ENCODE results near the gene TTYH3.

Gene TTYH3

GRCh38 chr7:2617325-2617905 is 14.4 kb upstream of the TTYH3 start:
- DNase-seq = no peak

DNA sequence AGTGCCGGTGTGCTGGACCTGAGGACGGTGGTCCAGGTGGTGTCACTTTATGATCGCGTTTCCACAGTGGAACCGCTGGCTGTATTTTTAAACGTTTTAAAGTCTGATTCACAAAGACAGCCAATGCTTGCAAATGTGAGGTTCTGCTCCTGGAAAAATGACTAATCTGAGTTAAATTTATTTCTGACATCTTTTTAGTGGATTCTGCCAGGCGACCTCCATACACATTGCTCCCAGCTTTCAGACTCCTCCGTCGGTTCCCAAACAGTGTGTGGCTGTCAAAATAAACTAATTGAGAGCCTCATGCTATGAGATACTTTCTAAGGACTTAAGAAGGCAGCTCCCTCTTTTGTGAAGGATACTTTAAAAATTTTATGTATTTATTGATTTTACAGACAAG is 12.7 kb upstream of the TTYH3 start:
- DNase-seq = no peak

DNA sequence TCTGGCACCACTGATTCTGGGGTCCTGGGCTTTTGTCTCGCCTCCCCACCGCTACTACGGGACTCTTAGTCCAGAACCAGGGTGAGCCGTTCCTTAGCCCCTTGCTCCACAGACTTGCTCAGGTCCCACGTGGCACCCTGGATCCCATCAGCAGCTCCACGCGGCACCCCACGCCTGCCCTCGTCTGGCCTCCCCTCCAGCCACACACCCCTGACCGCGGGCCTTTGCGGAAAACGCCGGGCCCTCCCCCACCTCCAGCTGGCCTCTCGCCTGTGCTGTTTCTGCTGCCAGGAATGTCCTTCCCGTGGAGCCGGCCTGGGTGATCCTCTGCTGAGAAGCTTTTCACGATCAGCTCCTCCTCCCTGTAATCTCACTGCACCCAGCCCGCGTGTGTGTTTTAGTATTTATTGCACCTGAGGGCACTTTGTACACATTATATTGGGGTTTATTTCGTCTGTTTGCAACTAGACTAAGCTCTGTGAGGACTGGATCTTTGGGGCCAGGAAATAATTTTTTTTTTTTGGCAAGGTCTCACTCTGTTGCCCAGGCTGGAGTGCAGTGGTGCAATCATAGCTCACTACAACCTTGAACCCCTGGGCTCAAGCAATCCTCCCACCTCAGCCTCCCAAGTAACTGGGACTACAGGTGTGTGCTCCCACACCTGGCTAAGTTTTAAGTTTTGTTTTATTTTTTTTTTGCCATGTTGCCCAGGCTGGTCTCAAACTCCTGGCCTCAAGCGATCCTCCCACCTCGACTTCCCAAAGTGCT is 10.5 kb upstream of the TTYH3 start:
- no peak for DNase-seq

DNA sequence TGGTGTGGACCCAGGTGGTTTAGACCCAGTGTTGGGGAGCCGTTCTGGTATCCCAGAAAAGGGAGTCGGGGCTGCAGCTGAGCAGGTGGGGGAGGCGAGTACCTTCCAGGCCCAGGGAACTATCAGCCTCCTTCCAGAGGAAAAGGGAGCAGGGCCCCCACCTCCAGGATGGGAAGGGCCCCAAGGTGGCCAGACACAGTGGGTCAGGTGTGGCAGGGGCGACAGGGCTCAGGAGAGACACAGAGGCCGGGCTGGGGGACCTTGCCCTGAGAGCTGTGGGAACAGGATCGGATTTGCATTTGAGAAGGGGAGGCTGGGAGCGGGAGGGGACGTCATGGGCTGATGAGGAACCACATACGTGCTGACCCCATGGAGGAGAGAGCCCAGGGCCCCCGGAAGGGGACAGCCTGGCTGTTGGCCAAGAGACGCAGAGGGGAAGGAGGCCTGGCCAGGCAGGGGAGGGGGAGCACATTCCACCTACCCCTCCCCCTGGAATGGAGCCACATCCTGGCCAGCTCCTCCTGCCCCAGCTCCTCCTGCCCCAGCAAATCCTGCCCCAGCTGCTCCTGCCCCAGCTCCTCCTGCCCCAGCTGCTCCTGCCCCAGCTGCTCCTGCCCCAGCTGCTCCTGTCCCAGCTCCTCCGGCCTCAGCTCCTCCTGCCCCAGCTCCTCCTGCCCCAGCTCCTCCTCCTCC is 9.7 kb upstream of the TTYH3 start:
- DNase-seq = no peak

DNA sequence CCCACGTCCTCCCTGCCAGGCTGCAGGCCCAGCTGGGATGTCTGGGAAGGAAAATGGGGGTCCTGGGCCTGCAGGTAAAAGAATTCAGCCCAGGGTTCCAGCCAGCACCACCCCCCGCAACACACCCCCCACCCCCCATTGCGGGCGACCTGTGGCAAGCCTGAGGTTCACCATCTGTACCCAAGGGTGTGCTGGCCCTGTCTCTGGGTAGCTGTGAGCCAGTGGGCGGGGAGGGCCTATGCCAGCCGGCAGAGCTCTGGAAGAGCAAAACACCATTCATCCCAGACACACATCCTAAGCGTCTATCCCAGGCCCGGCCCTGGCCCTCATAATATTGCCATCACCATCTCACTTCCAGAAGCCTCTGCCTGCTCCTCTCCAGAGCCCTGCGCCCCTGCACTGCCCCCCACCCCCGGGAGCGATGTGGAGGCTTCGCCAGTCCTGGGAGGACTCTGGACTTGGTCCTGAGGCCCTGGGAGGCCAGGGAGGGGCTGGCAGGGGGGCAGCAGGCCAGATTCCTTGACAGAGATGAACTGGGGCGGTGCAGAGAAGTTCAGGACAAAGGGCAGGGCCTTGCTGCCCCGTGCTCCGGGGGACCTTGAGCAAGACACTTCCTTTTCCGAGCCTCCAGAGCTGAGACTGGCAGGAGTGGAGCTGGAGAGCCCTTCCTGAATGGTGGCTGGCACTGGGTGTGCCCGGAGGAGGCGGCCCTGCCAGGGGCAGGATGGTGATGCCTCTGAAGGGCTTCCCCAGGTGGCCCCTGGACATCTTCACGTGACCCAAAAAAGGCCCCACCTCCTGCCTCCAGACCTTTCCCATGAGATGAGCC is 8.7 kb upstream of the TTYH3 start:
- peak; percentile 12 for DNase-seq

DNA sequence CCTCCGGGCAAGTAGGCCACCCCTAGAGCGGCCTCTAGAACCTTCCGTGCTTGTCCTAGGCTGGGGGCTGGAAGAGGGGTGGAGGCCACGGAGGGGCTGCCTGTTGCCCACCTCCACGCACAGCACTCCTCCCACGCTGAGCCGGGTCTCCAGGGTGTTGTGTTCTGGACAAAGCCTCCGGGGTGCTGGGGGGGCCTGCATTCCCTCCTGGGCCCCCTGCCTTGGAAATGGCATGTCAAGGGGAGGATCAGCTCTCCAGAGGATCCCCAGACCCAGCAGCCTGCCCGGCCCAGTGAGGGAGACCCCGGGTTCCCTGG is 8.1 kb upstream of the TTYH3 start:
- DNase-seq = no peak

DNA sequence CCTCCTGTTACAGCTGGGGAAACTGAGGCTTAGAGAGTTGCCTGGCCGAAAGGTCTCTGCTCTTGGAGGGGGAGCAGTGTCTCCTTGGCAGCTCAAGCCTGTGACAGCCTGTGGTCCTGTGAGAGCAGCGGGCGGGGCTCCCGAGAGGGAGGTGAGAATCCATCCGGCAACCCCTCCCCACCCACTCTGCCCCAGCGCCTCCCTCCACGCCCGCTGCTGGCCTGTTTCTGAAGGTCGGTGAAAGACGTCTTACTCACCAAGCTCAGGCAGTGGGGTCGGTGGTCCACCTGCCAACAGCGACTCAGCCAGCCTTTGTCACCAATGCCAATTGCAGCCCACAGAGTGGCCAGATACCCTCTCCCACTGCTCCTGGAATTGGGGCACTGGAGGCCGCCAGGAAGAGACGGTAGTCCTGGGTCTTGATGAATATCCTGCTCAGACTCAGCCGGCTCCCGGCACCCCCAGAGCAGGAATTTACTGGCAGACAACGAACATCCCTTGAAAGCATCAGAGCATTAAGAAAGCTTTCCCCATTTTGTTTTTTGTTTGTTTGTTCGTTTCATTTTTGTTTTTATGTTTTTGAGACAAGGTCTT is 7.4 kb upstream of the TTYH3 start:
- DNase-seq = no peak

- DNase-seq = no peak
These were observed 5.2 kb upstream of the TTYH3 start for GRCh38 chr7:2626498-2627117.

DNA sequence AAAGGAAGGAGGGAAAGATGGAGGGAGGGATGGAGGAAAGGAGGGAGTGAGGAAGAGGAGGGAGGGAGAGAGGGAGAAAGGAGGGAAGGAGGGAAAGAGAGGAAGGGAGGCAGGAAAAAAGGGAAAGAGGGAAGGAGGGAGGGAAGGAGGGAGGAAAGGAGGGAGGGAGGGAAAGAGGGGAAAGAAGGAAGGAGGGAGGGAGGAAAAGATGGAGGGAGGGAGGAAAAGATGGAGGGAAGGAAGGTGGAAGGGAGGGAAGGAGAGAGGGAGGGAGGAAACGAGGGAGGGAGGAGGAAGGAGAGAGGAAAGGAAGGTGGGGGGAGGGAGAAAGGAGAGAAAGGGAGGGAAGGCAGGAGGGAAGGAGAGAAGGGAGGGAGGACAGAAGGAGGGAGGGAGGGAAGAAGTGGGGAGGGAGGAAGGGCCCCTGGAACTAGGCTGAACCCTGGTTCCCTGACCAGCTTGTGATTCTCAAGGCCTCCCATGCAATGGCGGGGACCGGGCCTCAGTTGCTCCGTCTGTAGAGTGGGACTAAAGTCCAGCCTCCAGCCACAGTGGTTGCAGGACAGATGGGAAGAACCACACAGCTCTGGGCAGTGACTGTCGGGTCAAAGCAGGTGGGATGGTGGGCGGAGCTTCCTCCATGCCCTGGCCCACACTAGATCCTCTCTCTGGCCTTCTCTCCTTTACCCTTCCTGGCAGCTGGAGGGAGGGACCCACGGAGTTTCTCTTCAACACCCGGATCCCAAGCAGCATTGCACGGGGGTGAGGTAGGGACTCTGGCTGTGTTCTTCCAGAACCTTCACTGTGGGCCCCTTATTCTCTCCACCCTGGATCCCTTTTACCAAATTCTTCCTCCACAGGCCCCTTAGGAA is 4.3 kb upstream of the TTYH3 start:
- DNase-seq = no peak

GRCh38 chr7:2628130-2628482 is 3.7 kb upstream of the TTYH3 start:
- no peak for DNase-seq

GRCh38 chr7:2628891-2629290 is 2.9 kb upstream of the TTYH3 start:
- no peak for DNase-seq

DNA sequence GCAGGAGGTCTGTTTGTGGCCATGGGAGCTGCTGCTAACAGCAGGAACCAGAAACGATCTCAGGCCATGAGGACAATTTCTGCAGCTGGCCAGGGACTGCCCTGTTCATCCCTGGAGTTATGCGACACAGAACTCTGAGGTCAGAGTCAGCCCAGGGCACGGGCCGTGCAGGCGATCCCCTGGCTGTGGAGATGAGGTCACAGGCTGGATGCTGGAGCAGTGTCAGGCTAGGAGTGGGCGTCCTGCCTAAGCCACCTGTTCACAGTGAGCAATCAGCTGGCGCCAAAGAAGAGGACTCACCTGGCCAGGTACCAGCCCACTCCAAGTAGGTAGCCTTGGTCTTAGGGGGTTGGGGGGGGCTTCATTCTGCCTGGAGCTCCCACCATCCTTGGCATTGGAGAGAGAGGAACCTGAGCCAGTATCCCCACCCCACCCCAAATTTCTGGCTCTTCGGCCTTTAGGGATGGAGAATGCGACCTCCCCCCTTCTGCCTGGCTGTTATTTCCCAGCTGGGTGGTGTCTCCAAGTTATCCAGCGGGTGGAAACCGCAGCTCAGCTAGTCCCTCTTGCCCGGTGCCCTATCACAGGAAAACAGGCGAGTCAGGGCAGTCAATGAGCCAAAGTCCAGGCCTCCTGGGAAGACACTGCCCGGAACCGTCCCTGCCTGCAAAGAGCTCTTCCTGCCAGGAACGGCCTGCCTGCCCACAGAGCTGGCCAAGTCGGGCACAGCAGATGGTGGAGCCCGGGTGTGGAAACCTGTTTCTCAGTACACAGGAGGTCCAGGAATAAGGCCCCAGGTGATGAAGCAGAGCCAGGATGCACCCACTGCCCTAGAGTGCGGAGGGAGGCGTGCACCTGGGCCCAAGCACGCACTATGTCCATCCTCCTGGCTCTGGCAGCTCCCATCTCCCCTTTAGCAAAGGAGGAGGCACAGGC is 1.8 kb upstream of the TTYH3 start:
- DNase-seq = no peak

- DNase-seq = peak; percentile 77
These were observed 1.1 kb downstream of the TTYH3 start for GRCh38 chr7:2632733-2633537.

- DNase-seq = no peak
These were observed 1.9 kb downstream of the TTYH3 start for GRCh38 chr7:2633538-2634266.

- no peak for DNase-seq
These were observed 2.7 kb downstream of the TTYH3 start for GRCh38 chr7:2634267-2635145.

- DNase-seq = no peak
These were observed 3.4 kb downstream of the TTYH3 start for GRCh38 chr7:2635148-2635668.
